PC-9 (cell line): ENCODE results near the gene MIEF1. TPM values are rescaled to one million over a fixed set of nuclear protein-coding genes. Genes with fewer than 3 reads are reported as not detected.

Experiments used
- BruUV-seq: library from RNA; stranded (reverse); fragments of 400-500 nt; replicated peaks from 2 replicates; lab custom pipeline; 2021; lab: Mats Ljungman, UMichigan
- CTCF ChIA-PET: fragments of 300-600 bp; sonication (Branson Sonifier 250); formaldehyde crosslinking; loops from one replicate; lab custom pipeline; 2022; ENCODE audit warnings: antibody characterized with exemption; lab: Charles Lee
- POLR2A ChIA-PET: fragments of 300-600 bp; sonication (Branson Sonifier 250); formaldehyde crosslinking; loops from one replicate; lab custom pipeline; 2022; ENCODE audit warnings: antibody characterized with exemption; ENCODE audit not compliant: unreplicated experiment; lab: Charles Lee
- DNase-seq, 2 experiments: peaks; one replicate each; pipeline versions ENCODE4 v3.0.0 to v3.0.0-alpha.2; 2015 to 2022; ENCODE audit warnings: mixed read lengths in 1 of 2
- H2AFZ ChIP-seq: fragments of 200-600 bp; sonication (generic); 2 replicates; pipeline ENCODE4 v1.8.1; 2017; ENCODE audit warnings: antibody characterized with exemption
- H3F3A ChIP-seq: fragments of 200-600 bp; sonication (generic); 2 replicates; pipeline ENCODE4 v1.8.1; 2017; ENCODE audit warnings: antibody characterized with exemption, mild to moderate bottlenecking, low read depth; ENCODE audit not compliant: insufficient read depth
- H3K27ac ChIP-seq: fragments of 200-600 bp; sonication (generic); 2 replicates; pipeline ENCODE4 v1.6.1; 2016; ENCODE audit warnings: mixed run types
- H3K27me3 ChIP-seq: fragments of 200-600 bp; sonication (generic); 2 replicates; pipeline ENCODE4 v1.6.1; 2016; ENCODE audit warnings: low read depth, mixed run types; ENCODE audit not compliant: insufficient read depth
- H3K36me3 ChIP-seq: fragments of 200-600 bp; sonication (generic); 2 replicates; pipeline ENCODE4 v1.6.1; 2016; ENCODE audit warnings: low read depth, mixed run types
- H3K4me1 ChIP-seq: fragments of 200-600 bp; sonication (generic); replicated peaks from 2 replicates; pipeline ENCODE4 v1.6.1; 2016; ENCODE audit warnings: mixed run types; ENCODE audit not compliant: insufficient read depth
- H3K4me2 ChIP-seq: fragments of 200-600 bp; sonication (generic); 2 replicates; pipeline ENCODE4 v1.6.1; 2017; ENCODE audit warnings: mixed run types
- H3K4me3 ChIP-seq: fragments of 200-600 bp; sonication (generic); 2 replicates; pipeline ENCODE4 v1.6.1; 2016; ENCODE audit warnings: mixed run types
- H3K79me2 ChIP-seq: fragments of 200-600 bp; sonication (generic); 2 replicates; pipeline ENCODE4 v1.6.1; 2017; ENCODE audit warnings: low read depth, mixed run types
- H3K9me2 ChIP-seq: fragments of 200-600 bp; sonication (generic); 2 replicates; pipeline ENCODE4 v1.8.1; 2017; ENCODE audit warnings: mild to moderate bottlenecking; ENCODE audit not compliant: insufficient read depth
- H3K9me3 ChIP-seq: fragments of 200-600 bp; sonication (generic); 2 replicates; pipeline ENCODE4 v1.8.1; 2016; ENCODE audit warnings: low read depth; ENCODE audit not compliant: insufficient read depth
- H4K20me1 ChIP-seq: fragments of 200-600 bp; sonication (generic); 2 replicates; pipeline ENCODE4 v1.8.1; 2017; ENCODE audit not compliant: insufficient read depth
- EZH2 ChIP-seq: fragments of 200-600 bp; sonication (generic); IDR thresholded peaks from 2 replicates; pipeline ENCODE4 v1.8.0; 2017; ENCODE audit warnings: antibody characterized with exemption, low read depth
- intact Hi-C: fragments of 100-400 bp; cut with micrococcal nuclease; formaldehyde crosslinking; loops from one replicate; pipeline ENCODE4 v1.10.0; 2022; ENCODE audit not compliant: unreplicated experiment
- total RNA-seq: library from RNA; stranded (reverse); gene quantifications from 2 replicates; pipeline ENCODE4 v1.2.3, GENCODE V29; 2021
- TF ChIP-seq, protein P1 (sequence below): fragments of 200-600 bp; sonication (generic); conservative IDR thresholded peaks from 2 replicates; pipeline ENCODE4 v1.6.1; 2017; ENCODE audit warnings: mixed run types, antibody characterized with exemption, mild to moderate bottlenecking, moderate library complexity

MIEF1 gene
- total RNA-seq, 1 experiment from 2014 or later: 36.9 TPM

DNA sequence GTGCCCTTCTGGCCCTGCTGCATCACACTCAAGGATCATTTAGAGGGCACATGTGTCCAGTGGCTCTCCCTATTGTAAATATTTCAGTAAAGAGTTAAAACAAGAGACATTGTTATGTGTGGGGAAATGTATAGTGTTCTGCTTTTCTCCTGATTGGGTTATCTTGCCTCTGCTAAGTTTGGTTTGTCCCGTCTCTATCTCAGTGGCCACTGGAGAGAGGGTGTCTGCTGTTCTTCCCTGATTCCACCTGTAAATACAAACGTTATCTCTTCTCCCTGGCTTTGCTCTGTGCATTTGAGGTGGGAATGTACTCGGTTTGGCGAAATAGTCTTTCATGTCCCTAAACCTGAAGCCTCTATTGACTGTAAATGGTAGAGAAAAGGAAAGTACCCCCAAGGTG, 6.3 kb downstream of the MIEF1 start:
- H3K27me3 ChIP-seq: no peaks in the 10 kb centered on the region
- peaks cover 9% of the 10 kb centered on the region for H3K4me1 ChIP-seq
- no TSS peak for BruUV-seq
- intact Hi-C loops: no loop called here
- H3K79me2 ChIP-seq: peaks cover 69% of the 10 kb centered on the region
- H2AFZ ChIP-seq: no peak overlapping the region
- TF ChIP-seq EZH2: no peak
- TF ChIP-seq, protein P1, sequence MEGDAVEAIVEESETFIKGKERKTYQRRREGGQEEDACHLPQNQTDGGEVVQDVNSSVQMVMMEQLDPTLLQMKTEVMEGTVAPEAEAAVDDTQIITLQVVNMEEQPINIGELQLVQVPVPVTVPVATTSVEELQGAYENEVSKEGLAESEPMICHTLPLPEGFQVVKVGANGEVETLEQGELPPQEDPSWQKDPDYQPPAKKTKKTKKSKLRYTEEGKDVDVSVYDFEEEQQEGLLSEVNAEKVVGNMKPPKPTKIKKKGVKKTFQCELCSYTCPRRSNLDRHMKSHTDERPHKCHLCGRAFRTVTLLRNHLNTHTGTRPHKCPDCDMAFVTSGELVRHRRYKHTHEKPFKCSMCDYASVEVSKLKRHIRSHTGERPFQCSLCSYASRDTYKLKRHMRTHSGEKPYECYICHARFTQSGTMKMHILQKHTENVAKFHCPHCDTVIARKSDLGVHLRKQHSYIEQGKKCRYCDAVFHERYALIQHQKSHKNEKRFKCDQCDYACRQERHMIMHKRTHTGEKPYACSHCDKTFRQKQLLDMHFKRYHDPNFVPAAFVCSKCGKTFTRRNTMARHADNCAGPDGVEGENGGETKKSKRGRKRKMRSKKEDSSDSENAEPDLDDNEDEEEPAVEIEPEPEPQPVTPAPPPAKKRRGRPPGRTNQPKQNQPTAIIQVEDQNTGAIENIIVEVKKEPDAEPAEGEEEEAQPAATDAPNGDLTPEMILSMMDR: no peak
- CTCF ChIA-PET: no interaction called here
- no peak for DNase-seq
- no peak overlapping the region for H3K4me2 ChIP-seq
- H3K9me3 ChIP-seq: no peaks in the 10 kb centered on the region
- POLR2A ChIA-PET: interaction anchor here (0.6 kb wide), 1 partner anchor 316 kb away, joined by 4 read pairs; no protein-coding TSS in a partner anchor
- H4K20me1 ChIP-seq: peaks cover 35% of the 10 kb centered on the region
- H3K9me2 ChIP-seq: no peaks in the 10 kb centered on the region
- no peak overlapping the region for H3K4me3 ChIP-seq
- peaks cover 9% of the 10 kb centered on the region; the same call in 1 of the 2 replicates for H3F3A ChIP-seq
- H3K27ac ChIP-seq: no peak overlapping the region
- peaks cover 61% of the 10 kb centered on the region for H3K36me3 ChIP-seq

DNA sequence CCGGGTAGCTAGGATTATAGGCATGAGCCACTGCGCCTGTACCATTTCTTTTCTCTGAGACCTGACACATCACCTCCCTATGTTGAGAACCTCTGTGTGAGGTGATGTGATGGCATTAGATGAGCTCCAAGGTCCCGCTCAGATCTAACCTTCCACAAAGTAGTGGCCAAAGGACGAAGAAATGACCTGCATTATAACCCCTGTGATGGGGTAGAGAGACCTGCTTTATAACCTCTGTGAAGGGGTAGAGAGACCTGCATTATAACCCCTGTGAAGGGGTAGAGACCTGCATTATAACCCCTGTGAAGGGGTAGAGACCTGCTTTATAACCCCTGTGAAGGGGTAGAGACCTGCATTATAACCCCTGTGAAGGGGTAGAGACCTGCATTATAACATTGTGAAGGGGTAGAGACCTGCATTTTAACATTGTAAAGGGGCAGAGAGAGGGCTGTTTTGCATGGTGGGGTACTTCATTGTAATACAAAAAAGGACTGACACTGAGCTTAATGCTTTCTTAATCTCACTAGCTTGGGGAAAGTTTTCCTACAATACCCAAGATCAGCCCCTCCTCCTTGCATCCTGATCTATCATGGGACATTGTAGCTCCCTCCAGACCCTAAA, 8.5 kb downstream of the MIEF1 start:
- POLR2A ChIA-PET: interaction anchor here (0.6 kb wide), 1 partner anchor 397 kb away, joined by 24 read pairs; no protein-coding TSS in a partner anchor
- Histone ChIP-seq H3K79me2 (peaks cover 53% of the 10 kb centered on the region), H3F3A (peaks cover 17% of the 10 kb centered on the region; the same call in 1 of the 2 replicates), H3K4me1 (no peaks in the 10 kb centered on the region), H3K27me3 (no peaks in the 10 kb centered on the region), H2AFZ (no peak overlapping the region), H3K9me2 (no peaks in the 10 kb centered on the region), H3K27ac (no peak overlapping the region), H3K4me3 (no peak overlapping the region), H3K36me3 (peaks cover 68% of the 10 kb centered on the region), H4K20me1 (peaks cover 46% of the 10 kb centered on the region), H3K9me3 (no peaks in the 10 kb centered on the region), H3K4me2 (no peak overlapping the region)
- TF ChIP-seq, protein P1: no peak
- peak in 1 of 2 experiments; percentile 28 for DNase-seq
- CTCF ChIA-PET: no interaction called here
- intact Hi-C loops: no loop called here
- BruUV-seq: no TSS peak

DNA sequence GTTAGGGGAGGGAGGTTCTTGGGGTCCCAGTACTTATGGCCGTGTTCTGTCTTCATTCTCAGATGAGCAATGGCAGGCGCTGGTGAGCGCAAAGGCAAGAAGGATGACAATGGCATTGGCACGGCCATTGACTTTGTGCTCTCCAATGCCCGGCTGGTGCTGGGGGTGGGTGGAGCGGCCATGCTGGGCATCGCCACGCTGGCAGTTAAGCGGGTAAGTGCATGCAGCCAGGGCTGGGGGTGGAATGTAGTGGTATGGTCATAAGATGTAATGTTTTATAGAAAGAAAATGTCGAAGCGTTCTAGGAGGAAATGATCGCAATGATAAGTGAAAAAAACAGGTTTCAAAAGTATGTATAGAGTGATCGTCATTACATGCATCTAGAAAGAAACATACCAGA, 9.1 kb downstream of the MIEF1 start:
- Histone ChIP-seq H3K79me2 (peaks cover 48% of the 10 kb centered on the region), H3K9me2 (no peaks in the 10 kb centered on the region), H2AFZ (no peak overlapping the region), H3F3A (peaks cover 23% of the 10 kb centered on the region; the same call in 1 of the 2 replicates), H3K4me1 (no peaks in the 10 kb centered on the region), H3K27ac (no peak overlapping the region), H3K4me2 (no peak overlapping the region), H3K4me3 (no peak overlapping the region), H4K20me1 (peaks cover 46% of the 10 kb centered on the region), H3K36me3 (peaks cover 67% of the 10 kb centered on the region), H3K27me3 (no peaks in the 10 kb centered on the region), H3K9me3 (no peaks in the 10 kb centered on the region)
- POLR2A ChIA-PET: interaction anchor here (0.6 kb wide), 1 partner anchor 397 kb away, joined by 24 read pairs; no protein-coding TSS in a partner anchor
- intact Hi-C loops: no loop called here
- BruUV-seq: no TSS peak
- no peak for TF ChIP-seq EZH2
- TF ChIP-seq, protein P1: no peak
- CTCF ChIA-PET: no interaction called here
- no peak for DNase-seq
